T-cell (primary cell): ENCODE results near the gene LYZL6. TPM values are rescaled to one million over a fixed set of nuclear protein-coding genes. Genes with fewer than 3 reads are reported as not detected.
"Not testable (repeated sequence)": the region's sequence is repeated elsewhere in the genome, so short reads cannot be mapped to it uniquely, and the experiment has no call there.

ENCODE experiments used
- ATAC-seq, 4 experiments: fragments of 200-7000 bp in 3 of 4; fragments of 150-1000 bp in 1 of 4; cut with Tn5 transposase; replicated peaks in 1 of 4; 1 replicate in 3 of 4; 2 replicates in 1 of 4; pipeline ENCODE4 v1.10.0; 2021; ENCODE audit warnings: moderate library complexity in 3 of 4, mild to moderate bottlenecking in 2 of 4, moderate number of reproducible peaks in 1 of 4
- CTCF ChIA-PET, 2 donors: fragments of 300-600 bp; sonication (Branson Sonifier 250); formaldehyde crosslinking; loops; one replicate each; lab custom pipeline; 2022; ENCODE audit warnings: antibody characterized with exemption in 2 of 2; lab: Charles Lee
- POLR2A ChIA-PET, 2 donors: fragments of 300-600 bp; sonication (Branson Sonifier 250); formaldehyde crosslinking; loops; one replicate each; lab custom pipeline; 2022; ENCODE audit warnings: antibody characterized with exemption in 2 of 2; lab: Charles Lee
- DNase-seq, 35 experiments: peaks; one replicate each; pipeline versions ENCODE4 v3.0.0 to v3.0.0-alpha.2; 2013 to 2023
- H3K27ac ChIP-seq: one replicate; pipeline ENCODE4 v1.5.1; 2013; ENCODE audit warnings: low read length
- H3K27me3 ChIP-seq, 2 experiments: replicated peaks in 1 of 2; 1 replicate in 1 of 2; 2 replicates in 1 of 2; pipeline versions ENCODE4 v1.6.1 to v1.7.0; 2013; ENCODE audit warnings: low read length in 1 of 2, mixed read lengths in 1 of 2; ENCODE audit not compliant: control insufficient read depth in 2 of 2, insufficient read depth in 2 of 2; ENCODE audit errors: extremely low read depth in 1 of 2
- H3K36me3 ChIP-seq, 2 donors: 1 replicate in 1 of 2; 2 replicates in 1 of 2; pipeline versions ENCODE4 v1.6.1 to v1.7.0; 2013; ENCODE audit warnings: low read length in 1 of 2; ENCODE audit not compliant: control insufficient read depth in 2 of 2, insufficient read depth in 1 of 2; ENCODE audit errors: extremely low read depth in 1 of 2
- H3K4me1 ChIP-seq, 2 experiments: 1 replicate in 1 of 2; 2 replicates in 1 of 2; pipeline versions ENCODE4 v1.6.1 to v1.7.0; 2013; ENCODE audit warnings: low read length in 2 of 2, mixed read lengths in 1 of 2; ENCODE audit not compliant: insufficient read depth in 2 of 2, control insufficient read depth in 1 of 2; ENCODE audit errors: extremely low read depth in 1 of 2
- H3K4me3 ChIP-seq, 2 donors: 1 replicate in 1 of 2; 2 replicates in 1 of 2; pipeline versions ENCODE4 v1.5.1 to v1.7.0; 2013; ENCODE audit warnings: mild to moderate bottlenecking in 2 of 2, low read length in 1 of 2, moderate library complexity in 1 of 2; ENCODE audit not compliant: control insufficient read depth in 1 of 2; ENCODE audit errors: extremely low read depth in 1 of 2
- H3K9me3 ChIP-seq: 2 replicates; pipeline ENCODE4 v1.7.0; 2013
- H3K27ac Mint-ChIP-seq, 2 donors: one replicate each; pipeline ENCODE4 v1.8.0; 2020 to 2021; ENCODE audit warnings: mild to moderate bottlenecking in 2 of 2, mixed read lengths in 2 of 2
- H3K27me3 Mint-ChIP-seq, 2 donors: one replicate each; pipeline ENCODE4 v1.8.0; 2021 to 2022; ENCODE audit warnings: mixed read lengths in 2 of 2
- H3K36me3 Mint-ChIP-seq: one replicate; pipeline ENCODE4 v1.8.0; 2021; ENCODE audit warnings: mixed read lengths
- H3K4me1 Mint-ChIP-seq, 3 donors: one replicate each; pipeline ENCODE4 v1.8.0; 2020 to 2022; ENCODE audit warnings: mixed read lengths in 3 of 3, mild to moderate bottlenecking in 1 of 3
- H3K4me3 Mint-ChIP-seq, 3 donors: one replicate each; pipeline ENCODE4 v1.8.0; 2020 to 2022; ENCODE audit warnings: mild to moderate bottlenecking in 3 of 3, mixed read lengths in 3 of 3, moderate library complexity in 3 of 3
- H3K9me3 Mint-ChIP-seq, 3 donors: one replicate each; pipeline ENCODE4 v1.8.0; 2020 to 2022; ENCODE audit warnings: mixed read lengths in 3 of 3
- WGBS: methylation state at CpG from one replicate; pipeline ENCODE4 v1.1.5; 2013; ENCODE audit warnings: missing lambda C conversion rate; ENCODE audit not compliant: insufficient coverage; 5-methylcytosine and 5-hydroxymethylcytosine counted together
- total RNA-seq, 35 experiments: library from RNA in 6 of 35; stranded (reverse) in 6 of 35; fragments of 120-200 nt in 1 of 35; gene quantifications; one replicate each; pipeline versions ENCODE4 v1.2.1 to v1.2.4 and lab custom pipeline; 2013 to 2026

The LYZL6 gene
- total RNA-seq, 5 donors from 2014 or later (not counting 1 experiment from before 2014, with no cell fraction given), result not detected

DNA sequence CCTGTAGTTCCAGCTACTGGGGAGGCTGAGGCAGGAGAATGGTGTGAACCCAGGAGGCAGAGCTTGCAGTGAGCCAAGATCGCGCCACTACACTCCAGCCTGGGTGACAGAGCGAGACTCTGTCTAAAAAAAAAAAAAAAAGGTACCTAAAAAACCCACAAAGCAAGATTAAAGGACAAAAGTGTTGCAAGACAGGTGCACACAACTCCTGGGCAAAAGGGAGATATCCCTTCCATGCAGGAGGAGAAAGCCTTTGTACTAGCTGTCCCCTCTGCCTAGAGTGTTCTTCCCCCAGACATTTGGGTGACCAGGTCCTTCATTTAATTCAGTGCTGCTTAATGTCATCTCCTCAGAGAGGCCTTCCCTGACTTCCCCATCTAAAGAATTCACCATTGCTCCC is 5.0 kb downstream of the LYZL6 start:
- H3K9me3 Mint-ChIP-seq, POLR2A ChIA-PET, H3K9me3 ChIP-seq, H3K4me1 ChIP-seq, H3K36me3 Mint-ChIP-seq, H3K27me3 Mint-ChIP-seq, H3K27ac Mint-ChIP-seq, CTCF ChIA-PET, H3K4me1 Mint-ChIP-seq, H3K27ac ChIP-seq, H3K27me3 ChIP-seq, H3K36me3 ChIP-seq, ATAC-seq, H3K4me3 ChIP-seq, H3K4me3 Mint-ChIP-seq, DNase-seq: not testable (repeated sequence)
- no CpG with 5 or more reads among the region's 3 CpGs for WGBS

DNA sequence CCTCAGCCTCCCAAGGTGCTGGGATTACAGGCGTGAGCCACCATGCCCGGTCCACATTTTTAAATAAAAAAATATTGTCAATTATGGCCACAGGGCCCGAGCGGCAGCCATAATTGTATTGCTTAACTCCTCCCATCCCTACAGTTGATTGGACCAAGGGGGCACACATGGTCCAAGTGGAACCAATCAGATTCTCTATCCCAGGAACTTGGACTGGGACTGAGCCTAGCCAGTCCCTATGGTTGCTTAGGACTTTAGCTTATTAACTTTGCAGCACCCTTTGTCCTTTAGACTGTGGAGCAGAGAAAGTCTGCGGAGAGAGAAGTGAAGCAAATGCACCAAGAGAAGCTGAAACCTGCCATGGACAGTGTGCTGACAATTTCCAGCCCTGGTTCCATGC is 7.5 kb downstream of the LYZL6 start:
- DNase-seq, result no peak
- no peaks in the 10 kb centered on the region for H3K27me3 Mint-ChIP-seq
- no peaks in the 10 kb centered on the region for H3K36me3 Mint-ChIP-seq
- Histone ChIP-seq H3K27ac (no peak overlapping the region), H3K9me3 (no peaks in the 10 kb centered on the region), H3K36me3 (no peaks in the 10 kb centered on the region), H3K4me3 (no peak overlapping the region), H3K27me3 (peaks cover 0 to 2% of the 10 kb centered on the region in 2 experiments), H3K4me1 (no peaks in the 10 kb centered on the region)
- WGBS, result 100% methylated on average over 2 of the region's 5 CpGs
- ChIA-PET CTCF (no interaction called here), POLR2A (no interaction called here)
- H3K27ac Mint-ChIP-seq, result no peak overlapping the region
- ATAC-seq, result no peak
- H3K4me1 Mint-ChIP-seq, result peaks cover 0 to 1% (median under 1%) of the 10 kb centered on the region in 3 donors
- H3K9me3 Mint-ChIP-seq, result no peaks in the 10 kb centered on the region
- no peak overlapping the region for H3K4me3 Mint-ChIP-seq

DNA sequence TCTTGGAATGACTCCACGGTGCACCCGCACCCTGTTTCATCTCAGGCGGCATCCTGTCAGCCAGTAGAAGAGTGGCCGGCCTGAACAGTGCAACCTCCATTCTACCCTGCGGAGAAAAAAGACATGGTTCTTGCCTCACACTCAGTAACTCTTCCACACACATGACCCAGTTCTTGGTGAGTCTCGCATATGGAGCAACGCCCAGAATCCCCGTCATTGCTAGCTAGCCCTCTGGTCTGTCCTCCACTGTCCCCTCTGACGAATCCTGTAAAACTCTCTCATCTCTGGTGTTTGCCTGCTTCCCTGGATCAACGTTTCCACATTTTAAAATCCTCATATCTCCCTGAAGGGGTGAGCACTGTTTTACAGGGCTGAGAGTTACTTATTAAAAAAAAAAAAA is 8.8 kb downstream of the LYZL6 start:
- Mint-ChIP-seq H3K9me3 (no peaks in the 10 kb centered on the region), H3K4me3 (no peak overlapping the region), H3K36me3 (no peaks in the 10 kb centered on the region), H3K4me1 (peaks cover 10 to 12% (median 12%) of the 10 kb centered on the region in 3 donors), H3K27me3 (no peaks in the 10 kb centered on the region), H3K27ac (no peak overlapping the region)
- Histone ChIP-seq H3K27ac (no peak overlapping the region), H3K27me3 (peaks cover 0 to 5% of the 10 kb centered on the region in 2 experiments), H3K4me3 (no peak overlapping the region), H3K36me3 (no peaks in the 10 kb centered on the region), H3K4me1 (peaks cover 5 to 10% of the 10 kb centered on the region in 2 experiments), H3K9me3 (no peaks in the 10 kb centered on the region)
- ChIA-PET POLR2A (no interaction called here), CTCF (interaction anchor here in 1 of 2 donors (0.9 kb wide), 1 partner anchor 14 kb away, joined by 3 read pairs; no protein-coding TSS in a partner anchor)
- ATAC-seq (no peak), DNase-seq (no peak)
- 96% methylated on average over 8 of the region's 10 CpGs for WGBS

DNA sequence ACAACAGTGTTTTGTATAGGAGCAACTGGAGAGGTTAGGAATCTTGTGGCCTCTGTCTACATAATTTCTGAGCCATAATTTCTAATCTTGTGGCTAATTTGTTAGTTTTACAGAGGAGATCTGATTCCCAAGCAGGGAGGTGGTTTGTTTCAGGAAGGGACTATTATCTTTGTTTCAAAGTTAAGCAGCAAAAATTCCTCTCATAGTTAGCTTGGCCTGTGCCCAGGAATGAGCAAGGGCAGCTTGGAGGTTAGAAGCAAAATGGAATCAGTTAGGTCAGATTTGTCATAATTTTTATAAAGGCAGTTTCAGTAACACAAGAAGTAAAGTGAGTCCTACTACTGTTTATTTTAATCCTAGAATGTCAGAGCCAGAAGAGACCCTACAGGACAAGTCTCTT is 10.9 kb downstream of the LYZL6 start:
- Mint-ChIP-seq H3K27me3 (no peaks in the 10 kb centered on the region), H3K9me3 (no peaks in the 10 kb centered on the region), H3K4me3 (no peak overlapping the region), H3K36me3 (no peaks in the 10 kb centered on the region), H3K27ac (no peak overlapping the region), H3K4me1 (peaks cover 12 to 15% (median 13%) of the 10 kb centered on the region in 3 donors)
- no peaks in the 10 kb centered on the region for H3K9me3 ChIP-seq
- H3K27me3 ChIP-seq, result peaks cover 0 to 5% of the 10 kb centered on the region in 2 experiments
- DNase-seq (no peak), ATAC-seq (no peak)
- peaks cover 5 to 11% of the 10 kb centered on the region in 2 experiments for H3K4me1 ChIP-seq
- no peaks in the 10 kb centered on the region for H3K36me3 ChIP-seq
- POLR2A ChIA-PET, result no interaction called here
- H3K4me3 ChIP-seq, result no peak overlapping the region
- CTCF ChIA-PET, result no interaction called here
- H3K27ac ChIP-seq, result no peak overlapping the region

DNA sequence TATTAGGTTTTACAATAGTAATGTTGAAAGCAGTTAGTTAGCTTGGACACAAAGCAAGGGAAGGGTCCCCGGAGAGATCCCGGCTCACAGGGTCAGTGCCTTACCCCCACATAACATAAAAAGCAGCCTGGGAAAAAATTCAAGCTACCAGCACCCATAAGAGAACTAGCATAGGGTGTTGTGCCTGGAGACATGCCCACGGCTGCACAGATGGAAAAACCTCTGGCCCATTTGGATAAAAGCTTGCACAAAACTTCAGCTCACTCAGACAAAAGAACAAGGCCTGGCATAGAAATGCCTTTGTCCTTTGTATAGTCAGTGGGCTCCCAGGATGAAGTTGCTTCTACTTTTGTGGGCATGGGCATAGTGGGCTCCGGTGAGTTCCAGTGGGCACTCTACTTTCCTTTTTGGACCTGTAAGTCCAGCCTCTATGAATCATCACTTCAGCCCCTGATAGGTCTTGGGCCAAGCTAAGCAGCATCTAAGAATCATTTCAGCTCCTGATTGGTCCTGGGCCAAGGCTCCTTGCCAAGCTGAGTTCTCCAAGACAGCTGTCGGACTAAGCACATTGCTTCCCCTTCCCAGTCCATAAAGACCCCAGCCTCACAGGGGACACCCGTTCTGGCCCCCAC is 11.6 kb downstream of the LYZL6 start:
- Histone ChIP-seq H3K4me1 (peaks cover 5 to 11% of the 10 kb centered on the region in 2 experiments), H3K27ac (no peak overlapping the region), H3K27me3 (peaks cover 0 to 4% of the 10 kb centered on the region in 2 experiments), H3K4me3 (no peak overlapping the region), H3K9me3 (no peaks in the 10 kb centered on the region), H3K36me3 (no peaks in the 10 kb centered on the region)
- WGBS, result 97% methylated on average over 5 of the region's 6 CpGs
- no peak overlapping the region for H3K4me3 Mint-ChIP-seq
- H3K9me3 Mint-ChIP-seq, result no peaks in the 10 kb centered on the region
- ATAC-seq, result no peak
- no peaks in the 10 kb centered on the region for H3K36me3 Mint-ChIP-seq
- ChIA-PET POLR2A (interaction anchor here in 1 of 2 donors (0.7 kb wide), 1 partner anchor 40 kb away, joined by 3 read pairs; no protein-coding TSS in a partner anchor), CTCF (interaction anchor here in 1 of 2 donors (0.6 kb wide), 1 partner anchor 16 kb away, joined by 6 read pairs; no protein-coding TSS in a partner anchor)
- H3K4me1 Mint-ChIP-seq, result peaks cover 12 to 15% (median 13%) of the 10 kb centered on the region in 3 donors
- DNase-seq, result no peak
- H3K27me3 Mint-ChIP-seq, result no peaks in the 10 kb centered on the region
- no peak overlapping the region for H3K27ac Mint-ChIP-seq

DNA sequence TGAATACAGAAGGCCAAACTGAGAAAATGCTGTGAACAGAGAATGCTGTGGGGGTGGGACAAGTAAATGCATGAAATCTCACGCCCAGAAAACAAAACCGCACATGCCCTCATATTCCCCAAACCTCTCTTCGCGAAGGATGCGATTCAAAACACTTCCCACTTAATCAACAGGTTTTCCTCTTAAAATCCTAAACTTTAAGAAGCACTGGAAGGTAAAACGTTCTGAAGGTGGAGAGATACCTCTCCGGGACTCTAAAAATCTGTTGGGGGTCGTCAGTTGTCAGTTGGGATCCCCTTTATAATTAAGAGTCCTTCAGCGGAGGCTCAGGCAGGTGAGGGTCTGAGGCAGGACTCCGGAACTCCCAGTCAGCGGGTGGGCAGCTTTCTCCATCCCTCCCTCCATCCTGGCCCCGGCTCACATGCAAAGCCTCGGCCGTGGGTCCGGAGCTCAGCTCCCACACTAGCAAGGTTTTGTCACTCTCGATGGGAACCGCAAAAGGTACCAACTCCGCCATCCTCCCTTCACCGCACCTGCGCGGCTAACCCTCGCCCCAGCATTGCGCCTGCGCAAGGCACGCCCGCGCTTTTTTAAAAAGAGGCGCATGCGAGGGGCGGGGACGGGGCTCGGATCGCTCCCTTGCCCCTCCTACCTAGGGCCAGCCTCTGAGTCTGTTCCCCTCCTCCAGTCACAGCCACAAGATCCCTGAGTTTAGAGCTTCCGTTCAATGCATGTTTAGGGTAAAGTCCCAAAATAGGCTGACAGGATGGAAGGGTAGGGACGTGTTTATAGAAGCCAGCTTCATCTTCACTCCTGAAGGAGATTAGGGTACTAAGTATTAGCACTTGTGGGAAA is 13.1 kb downstream of the LYZL6 start, which contains the start of gene RDM1:
RDM1 (minus strand) TSS at position 563 of the 855 bp plus-strand sequence; CDS start at position 517, 46 bp downstream.
- Mint-ChIP-seq H3K4me1 (peaks cover 12 to 15% (median 13%) of the 10 kb centered on the region in 3 donors), H3K36me3 (no peaks in the 10 kb centered on the region), H3K4me3 (peak within 1 kb of the TSS; percentile 80 to 87 (median 81)), H3K27ac (peak within 1 kb of the TSS; percentile 0 to 34), H3K9me3 (no peaks in the 10 kb centered on the region), H3K27me3 (no peaks in the 10 kb centered on the region)
- POLR2A ChIA-PET, result no interaction called here
- 0% methylated on average over 24 of the region's 35 CpGs for WGBS
- peaks cover 5 to 11% of the 10 kb centered on the region in 2 experiments for H3K4me1 ChIP-seq
- no peaks in the 10 kb centered on the region for H3K9me3 ChIP-seq
- H3K36me3 ChIP-seq, result no peaks in the 10 kb centered on the region
- peaks cover 0 to 4% of the 10 kb centered on the region in 2 experiments for H3K27me3 ChIP-seq
- ATAC-seq (peak; percentile 85 to 97 (median 90)), DNase-seq (peak; percentile 54 to 81 (median 69))
- H3K27ac ChIP-seq, result no peak within 1 kb of the TSS
- H3K4me3 ChIP-seq, result peak within 1 kb of the TSS; percentile 66 to 79
- CTCF ChIA-PET, result no interaction called here
